ES-I3 (cell line): Measurements from ENCODE around the gene AMPH.

ENCODE experiments used
- H3K36me3 ChIP-seq: 2 replicates; pipeline ENCODE4 v1.6.1; 2013; ENCODE audit warnings: mild to moderate bottlenecking, low read length, control low read depth, moderate library complexity; ENCODE audit not compliant: insufficient read depth
- H3K4me1 ChIP-seq: 2 replicates; pipeline ENCODE4 v1.6.1; 2013; ENCODE audit warnings: mild to moderate bottlenecking, control low read depth, low read length; ENCODE audit not compliant: insufficient read depth
- H3K9ac ChIP-seq: 2 replicates; pipeline ENCODE4 v1.6.1; 2013; ENCODE audit warnings: low read depth, mild to moderate bottlenecking, low read length, moderate library complexity
- H3K9me3 ChIP-seq: 2 replicates; pipeline ENCODE4 v1.6.1; 2013; ENCODE audit warnings: mild to moderate bottlenecking, low read length, moderate library complexity; ENCODE audit not compliant: control insufficient read depth, insufficient read depth

Gene AMPH

DNA sequence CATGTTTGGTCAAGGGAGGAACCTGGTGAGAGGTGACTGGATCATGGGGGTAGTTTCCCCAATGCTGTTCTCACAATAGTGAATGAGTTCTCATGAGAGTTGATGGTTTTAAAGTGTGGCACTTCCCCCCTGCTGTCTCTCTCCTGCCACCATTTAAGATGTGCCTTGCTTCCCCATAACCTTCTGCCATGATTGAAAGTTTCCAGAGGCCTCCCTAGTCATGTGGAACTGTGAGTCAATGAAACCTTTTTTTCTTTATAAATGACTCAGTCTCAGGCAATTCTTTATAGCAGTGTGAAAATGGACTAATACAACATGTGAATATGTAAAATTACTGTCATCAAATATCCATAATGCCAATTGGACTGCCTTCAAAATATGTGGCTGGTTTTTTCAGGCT lies 192.2 kb downstream of the AMPH start:
- no peaks in the 10 kb centered on the region for H3K36me3 ChIP-seq
- no peak overlapping the region for H3K9ac ChIP-seq
- H3K9me3 ChIP-seq, result no peaks in the 10 kb centered on the region
- H3K4me1 ChIP-seq, result no peaks in the 10 kb centered on the region

DNA sequence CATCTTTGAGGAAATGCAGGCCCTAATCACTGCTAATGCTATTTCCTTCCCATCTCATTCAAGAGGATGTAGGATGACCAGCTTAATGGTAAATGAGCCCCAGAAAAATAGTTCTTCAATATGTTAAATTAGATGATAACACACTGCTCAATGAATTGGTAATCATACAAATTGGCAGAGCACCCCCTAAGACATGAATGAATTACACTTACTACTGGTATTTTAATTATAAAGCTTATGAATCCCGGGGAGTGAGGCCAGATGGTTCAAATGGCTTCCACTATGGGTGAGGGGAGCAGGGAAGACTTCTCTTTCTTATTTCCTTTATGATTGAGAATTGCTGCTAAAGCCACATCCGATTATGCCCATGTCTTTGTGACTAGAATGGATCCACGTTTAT lies 198.5 kb downstream of the AMPH start:
- Histone ChIP-seq H3K36me3 (no peaks in the 10 kb centered on the region), H3K9ac (no peak overlapping the region), H3K4me1 (no peaks in the 10 kb centered on the region), H3K9me3 (no peaks in the 10 kb centered on the region)

GRCh38 chr7:38432080-38432479 lies 199.1 kb downstream of the AMPH start:
- Histone ChIP-seq H3K36me3 (no peaks in the 10 kb centered on the region), H3K9ac (no peak overlapping the region), H3K4me1 (no peaks in the 10 kb centered on the region), H3K9me3 (no peaks in the 10 kb centered on the region)

DNA sequence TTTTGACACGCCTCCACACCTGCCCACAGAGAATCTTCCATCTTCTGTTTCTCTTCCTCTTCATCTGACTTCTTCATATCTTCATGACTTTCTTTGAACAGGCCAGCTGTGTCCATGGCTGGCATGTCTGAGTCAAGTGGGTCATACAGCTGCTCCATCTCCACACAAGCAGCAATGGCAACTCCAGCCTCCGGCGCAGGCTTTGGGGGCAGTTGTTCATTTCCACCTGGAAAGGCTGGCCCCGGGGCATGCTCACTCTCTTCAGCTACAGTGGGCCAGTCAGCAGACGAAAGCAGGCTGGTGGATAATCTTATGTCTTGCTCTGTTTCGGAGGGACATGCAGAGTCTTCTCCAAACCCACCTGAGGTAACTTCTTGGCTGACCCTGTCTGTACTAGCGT lies 202.1 kb downstream of the AMPH start:
- Histone ChIP-seq H3K9me3 (no peaks in the 10 kb centered on the region), H3K36me3 (no peaks in the 10 kb centered on the region), H3K4me1 (no peaks in the 10 kb centered on the region), H3K9ac (no peak overlapping the region)

GRCh38 chr7:38428041-38428440 lies 203.1 kb downstream of the AMPH start:
- no peak overlapping the region for H3K9ac ChIP-seq

DNA sequence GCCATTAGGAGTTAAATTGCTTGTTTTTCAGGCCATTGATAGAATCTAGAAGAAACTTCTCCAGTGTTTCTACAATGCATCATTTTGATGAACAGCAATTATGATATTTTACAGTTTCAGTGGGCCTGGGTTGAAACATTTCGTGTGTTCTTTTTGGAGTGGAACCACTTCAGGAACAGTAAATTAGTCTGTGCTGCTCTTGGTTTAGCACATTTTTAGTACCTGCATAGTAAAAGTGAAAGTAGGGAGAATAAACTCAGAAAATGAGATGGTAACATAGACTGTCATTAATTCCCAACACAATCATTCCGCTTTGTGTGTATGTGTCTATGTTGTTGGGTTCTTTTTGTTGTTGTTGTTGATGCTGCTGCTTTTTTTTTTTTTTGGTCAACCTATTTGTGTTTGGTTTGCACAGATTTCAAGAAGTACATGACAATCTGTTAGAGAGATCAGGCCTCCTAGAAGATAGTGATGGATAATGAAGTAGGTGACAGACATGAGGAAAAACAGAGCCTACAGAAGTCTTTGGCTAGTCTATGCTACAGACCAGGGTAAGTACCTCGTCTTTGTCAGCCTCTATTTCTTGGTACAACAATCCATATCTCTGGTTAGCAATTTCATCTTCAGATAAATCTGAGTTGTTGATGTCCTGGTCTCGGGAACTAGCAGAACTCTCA lies 203.8 kb downstream of the AMPH start:
- H3K9me3 ChIP-seq, result no peaks in the 10 kb centered on the region
- no peaks in the 10 kb centered on the region for H3K4me1 ChIP-seq
- H3K9ac ChIP-seq, result no peak overlapping the region
- no peaks in the 10 kb centered on the region for H3K36me3 ChIP-seq

More at GRCh38 chr7:38428041-38428440, 203.1 kb downstream of the AMPH start:
- Histone ChIP-seq H3K9me3 (no peaks in the 10 kb centered on the region), H3K36me3 (no peaks in the 10 kb centered on the region), H3K4me1 (no peaks in the 10 kb centered on the region)

- no peaks in the 10 kb centered on the region for H3K9me3 ChIP-seq
Measured at GRCh38 chr7:38425509-38425908, 205.7 kb downstream of the AMPH start.

GRCh38 chr7:38424750-38425463 lies 206.3 kb downstream of the AMPH start:
- Histone ChIP-seq H3K4me1 (no peaks in the 10 kb centered on the region), H3K36me3 (no peaks in the 10 kb centered on the region)

More at GRCh38 chr7:38425509-38425908, 205.7 kb downstream of the AMPH start:
- Histone ChIP-seq H3K4me1 (no peaks in the 10 kb centered on the region), H3K36me3 (no peaks in the 10 kb centered on the region), H3K9ac (no peak overlapping the region)

DNA sequence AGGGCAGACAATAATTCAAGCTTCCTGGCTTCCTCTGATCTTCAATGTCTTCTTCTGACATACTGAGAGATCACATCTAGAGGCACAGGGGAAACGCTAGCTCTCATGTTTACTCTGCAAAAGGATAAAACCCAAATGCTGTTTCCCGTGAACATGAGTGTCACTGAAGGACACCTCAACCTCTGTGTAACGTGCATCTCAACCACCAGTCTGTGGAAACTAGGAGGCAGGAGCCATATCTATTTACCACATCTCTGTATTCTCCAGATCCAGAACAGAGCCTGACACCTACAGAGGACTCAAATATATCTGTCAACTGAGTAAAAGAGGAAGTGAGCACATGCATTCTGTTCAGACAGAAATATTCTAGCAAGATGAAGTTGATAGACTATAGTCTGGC lies 217.4 kb downstream of the AMPH start:
- H3K4me1 ChIP-seq, result no peaks in the 10 kb centered on the region
- H3K36me3 ChIP-seq, result no peaks in the 10 kb centered on the region
- H3K9ac ChIP-seq, result no peak overlapping the region
- H3K9me3 ChIP-seq, result no peaks in the 10 kb centered on the region

More at GRCh38 chr7:38424750-38425463, 206.3 kb downstream of the AMPH start:
- Histone ChIP-seq H3K9ac (no peak overlapping the region), H3K9me3 (no peaks in the 10 kb centered on the region)

DNA sequence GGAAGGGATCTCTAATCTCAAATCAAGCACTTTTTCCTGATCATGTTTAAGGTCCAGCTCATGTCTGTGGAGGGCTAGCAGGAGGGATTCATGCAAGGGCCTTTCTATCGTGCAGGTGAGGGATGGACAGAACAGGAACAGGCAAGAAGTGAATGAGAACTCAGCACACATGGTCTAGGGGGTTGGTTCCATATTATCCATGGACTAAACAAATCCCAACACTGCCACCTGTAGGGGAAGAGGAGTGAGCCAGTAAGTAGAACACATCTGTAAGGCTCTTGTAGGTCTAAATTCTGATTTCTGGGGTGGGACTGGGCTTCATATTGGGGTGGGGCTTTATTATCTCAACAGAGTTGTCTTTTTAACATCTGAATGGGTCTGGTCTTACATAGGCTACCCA lies 219.8 kb downstream of the AMPH start:
- Histone ChIP-seq H3K36me3 (no peaks in the 10 kb centered on the region), H3K9ac (no peak overlapping the region), H3K9me3 (no peaks in the 10 kb centered on the region), H3K4me1 (no peaks in the 10 kb centered on the region)

GRCh38 chr7:38410056-38410455 lies 221.1 kb downstream of the AMPH start:
- H3K36me3 ChIP-seq, result no peaks in the 10 kb centered on the region
- H3K9ac ChIP-seq, result no peak overlapping the region
- H3K9me3 ChIP-seq, result no peaks in the 10 kb centered on the region
- H3K4me1 ChIP-seq, result no peaks in the 10 kb centered on the region

DNA sequence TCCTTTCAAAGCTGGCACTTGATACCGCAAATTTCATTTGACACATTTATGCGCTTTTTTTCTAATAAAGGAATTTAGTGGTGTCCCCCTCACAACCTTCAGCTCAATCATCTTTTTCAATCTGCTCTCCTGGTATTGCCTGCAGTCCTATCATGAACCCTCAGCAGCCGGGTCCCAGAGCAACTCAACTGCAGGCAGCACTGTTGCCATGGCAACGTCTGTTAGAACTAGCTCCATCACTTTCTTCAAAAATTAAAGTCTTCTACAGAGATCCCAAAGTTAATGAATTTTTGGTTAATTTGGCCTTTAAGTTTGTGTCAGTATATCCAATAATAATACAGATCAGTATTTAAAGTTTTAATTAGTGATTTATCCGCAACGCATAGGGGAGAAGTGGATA lies 221.6 kb downstream of the AMPH start:
- no peak overlapping the region for H3K9ac ChIP-seq
- H3K36me3 ChIP-seq, result no peaks in the 10 kb centered on the region
- H3K4me1 ChIP-seq, result no peaks in the 10 kb centered on the region
- no peaks in the 10 kb centered on the region for H3K9me3 ChIP-seq

- Histone ChIP-seq H3K9ac (no peak overlapping the region), H3K36me3 (no peaks in the 10 kb centered on the region), H3K9me3 (no peaks in the 10 kb centered on the region), H3K4me1 (no peaks in the 10 kb centered on the region)
Measured at GRCh38 chr7:38398725-38399321, 232.3 kb downstream of the AMPH start.

- H3K9ac ChIP-seq, result no peak overlapping the region
- no peaks in the 10 kb centered on the region for H3K36me3 ChIP-seq
- H3K4me1 ChIP-seq, result no peaks in the 10 kb centered on the region
- H3K9me3 ChIP-seq, result no peaks in the 10 kb centered on the region
Measured at GRCh38 chr7:38396852-38397251, 234.3 kb downstream of the AMPH start.
